GM13977 (cell line): Measurements from ENCODE around the gene GCKR.

Experiments
- DNase-seq: peaks from one replicate; pipeline ENCODE4 v3.0.0; 2012; ENCODE audit warnings: low spot score
- CTCF ChIP-seq: IDR thresholded peaks from 2 replicates; pipeline ENCODE4 v1.5.1; 2012; ENCODE audit warnings: mild to moderate bottlenecking, control low read depth; ENCODE audit not compliant: insufficient read depth; ENCODE audit errors: extremely low read depth, missing control alignments
- in situ Hi-C: fragments of 300-500 bp; cut with MboI; formaldehyde crosslinking; loops from one replicate; pipeline ENCODE4 v1.12.0; 2022; ENCODE audit warnings: low sequenced_read_pairs, low pct_unique_long_range_greater_than_20kb, mixed read lengths, inconsistent platforms; ENCODE audit not compliant: unreplicated experiment

Gene GCKR

GRCh38 chr2:27494284-27494943 lies 2.2 kb upstream of the GCKR start:
- in situ Hi-C loops, result no loop called here
- no peak for TF ChIP-seq CTCF

GRCh38 chr2:27494944-27495554 lies 1.6 kb upstream of the GCKR start, which contains the start of gene FNDC4:
Gene FNDC4 (minus strand): TSS chr2:27495200. CDS start chr2:27494679, 521 bp downstream.
- no peak for DNase-seq
- no peak for TF ChIP-seq CTCF
- in situ Hi-C loops, result no loop called here

More at GRCh38 chr2:27494284-27494943, 2.2 kb upstream of the GCKR start:
- DNase-seq, result no peak

- in situ Hi-C loops, result no loop called here
- TF ChIP-seq CTCF, result no peak
- no peak for DNase-seq
These were observed 741 bp upstream of the GCKR start for GRCh38 chr2:27495840-27496356.

GRCh38 chr2:27497288-27497627 lies 619 bp downstream of the GCKR start:
- TF ChIP-seq CTCF, result no peak
- in situ Hi-C loops, result no loop called here
- no peak for DNase-seq

GRCh38 chr2:27498975-27499374 lies 2.3 kb downstream of the GCKR start:
- no peak for DNase-seq
- in situ Hi-C loops, result no loop called here
- no peak for TF ChIP-seq CTCF

GRCh38 chr2:27501042-27501441 lies 4.4 kb downstream of the GCKR start:
- in situ Hi-C loops, result no loop called here
- no peak for TF ChIP-seq CTCF

More at GRCh38 chr2:27501042-27501441, 4.4 kb downstream of the GCKR start:
- DNase-seq, result no peak
